ENCODE results near the gene CTIF. TPM values are rescaled to one million over a fixed set of nuclear protein-coding genes. Genes with fewer than 3 reads are reported as not detected.

The CTIF gene
- total RNA-seq, 1 donor from 2014 or later: 12.6 TPM

DNA sequence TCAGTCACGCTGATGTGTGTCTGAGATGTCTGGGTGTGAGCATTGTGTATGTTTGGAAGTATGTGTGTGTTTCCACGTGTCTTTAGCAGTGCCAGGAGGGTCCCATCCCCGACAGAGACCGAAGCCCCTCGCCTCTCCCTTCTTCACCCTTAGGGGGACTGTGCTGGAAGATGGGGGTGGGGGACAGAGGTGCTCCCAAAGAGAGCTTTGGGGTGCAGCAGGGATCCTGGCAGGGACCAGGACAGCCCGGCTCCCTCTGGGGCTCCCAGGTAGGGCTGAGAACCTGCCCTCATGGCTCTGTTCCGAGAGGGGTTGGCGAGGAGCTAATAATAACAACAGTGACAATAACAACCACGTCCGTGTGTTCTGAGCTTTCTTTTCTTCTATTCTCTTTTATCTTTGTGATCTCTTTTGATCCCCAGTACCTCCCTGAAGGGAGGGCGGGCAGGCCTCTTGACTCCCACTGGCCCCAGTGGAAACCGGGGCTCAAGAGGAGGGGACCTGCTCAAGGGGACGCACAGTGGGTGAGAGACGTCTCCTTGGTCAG, 354.3 kb downstream of the CTIF start:
- DNase-seq (ENCODE audit: low read depth in 2 of 2): no peak

DNA sequence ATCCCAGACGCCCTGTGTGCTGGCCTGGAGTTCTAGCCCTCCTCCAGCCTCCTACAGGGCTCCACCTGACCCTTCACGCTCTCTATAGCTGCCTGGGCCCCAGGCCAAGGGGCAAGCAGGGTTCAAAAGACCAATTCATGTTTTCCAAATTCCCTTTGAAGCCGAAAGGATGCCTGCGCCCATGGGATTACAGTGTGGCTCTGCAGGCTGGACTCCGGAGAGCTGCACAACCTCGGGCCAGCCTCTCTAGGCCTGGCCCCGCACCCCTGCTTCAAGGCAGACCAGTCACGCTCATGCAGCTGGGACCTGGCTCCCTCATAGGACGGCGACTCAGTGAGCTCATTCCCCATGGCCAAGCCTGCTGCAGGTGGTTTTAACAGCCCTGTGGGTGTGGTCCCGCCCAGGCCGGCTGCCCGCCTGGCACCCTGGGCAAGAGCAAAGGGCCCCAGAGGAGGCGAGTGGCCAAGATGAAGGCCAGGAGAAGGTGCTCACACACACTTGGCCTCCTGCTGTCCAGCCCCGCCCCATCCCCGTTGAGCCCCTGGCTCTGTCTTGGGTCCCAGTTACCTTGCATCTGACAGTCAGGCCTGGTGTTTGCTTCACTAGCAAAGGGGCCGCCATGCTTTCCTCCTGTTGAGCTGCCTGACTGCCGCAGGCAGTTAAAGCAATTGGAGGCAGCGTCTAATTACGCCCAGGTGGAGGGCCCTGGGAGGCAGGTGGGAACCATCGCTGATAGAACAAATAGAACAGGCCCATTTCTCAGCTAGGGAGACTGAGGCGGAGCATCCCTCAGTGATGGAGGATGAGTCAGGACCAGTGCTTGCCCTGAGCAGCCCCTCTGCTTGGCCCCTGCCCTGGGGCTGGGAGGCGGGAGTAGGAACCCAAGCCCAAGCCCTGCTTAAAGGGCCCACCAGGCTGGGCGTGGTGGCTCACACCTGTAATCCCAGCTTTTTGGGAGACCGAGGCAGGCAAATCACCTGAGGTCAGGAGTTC, 355.1 kb downstream of the CTIF start:
- no peak for DNase-seq (ENCODE audit: low read depth in 2 of 2)

DNA sequence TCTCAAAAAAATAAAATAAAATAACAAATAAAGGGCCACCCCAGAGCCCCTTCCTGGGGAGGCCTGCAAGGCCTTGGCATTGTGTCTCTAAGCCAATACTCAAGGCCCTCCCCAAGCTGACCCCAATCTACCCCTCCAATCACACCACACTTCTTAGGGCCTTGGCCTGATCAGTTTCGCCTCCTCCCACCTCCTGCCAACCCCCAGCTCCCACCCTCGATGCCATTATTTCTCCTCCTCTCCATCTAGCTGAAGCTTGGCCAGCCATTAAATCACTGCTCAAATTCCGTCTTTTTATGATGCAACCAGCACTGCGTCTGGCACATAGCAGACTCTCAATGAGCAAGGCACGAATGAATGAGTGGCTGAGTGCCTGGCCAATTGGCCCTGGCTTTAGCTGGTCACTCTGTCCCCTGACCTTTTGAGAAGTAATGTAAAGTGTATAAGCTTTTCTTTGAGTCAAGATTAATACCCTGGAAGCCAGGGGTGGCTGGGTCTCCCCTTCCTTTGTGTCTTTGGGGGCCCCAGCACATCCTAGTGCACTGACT, 356.0 kb downstream of the CTIF start:
- DNase-seq (ENCODE audit: low read depth in 2 of 2): no peak

DNA sequence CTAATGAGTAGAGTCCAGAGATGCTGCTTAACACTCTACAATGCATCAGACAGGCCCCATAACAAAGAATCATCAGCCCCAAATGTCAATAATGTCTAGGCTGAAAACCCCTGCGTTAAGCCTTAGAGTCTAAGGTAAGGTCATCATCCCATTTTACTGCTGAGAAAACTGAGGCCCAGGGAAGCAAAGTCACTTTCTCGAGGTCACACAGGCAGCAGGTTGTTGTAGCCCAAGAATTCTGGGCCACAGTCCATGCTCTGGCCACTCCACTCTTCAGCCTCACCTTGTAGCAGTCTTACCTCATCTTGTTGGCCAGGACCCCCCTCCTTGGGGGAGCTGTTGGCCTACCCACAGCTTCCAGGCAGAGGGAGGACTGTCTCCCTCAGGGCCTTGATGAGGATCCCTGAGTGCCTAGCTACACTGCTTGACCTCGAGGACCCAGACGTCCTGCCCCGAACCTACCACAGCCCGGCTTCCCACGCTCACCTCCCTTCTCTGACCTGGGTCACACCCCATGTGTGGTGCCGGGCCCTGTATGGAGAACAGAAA, 357.6 kb downstream of the CTIF start:
- no peak for DNase-seq (ENCODE audit: low read depth in 2 of 2)

DNA sequence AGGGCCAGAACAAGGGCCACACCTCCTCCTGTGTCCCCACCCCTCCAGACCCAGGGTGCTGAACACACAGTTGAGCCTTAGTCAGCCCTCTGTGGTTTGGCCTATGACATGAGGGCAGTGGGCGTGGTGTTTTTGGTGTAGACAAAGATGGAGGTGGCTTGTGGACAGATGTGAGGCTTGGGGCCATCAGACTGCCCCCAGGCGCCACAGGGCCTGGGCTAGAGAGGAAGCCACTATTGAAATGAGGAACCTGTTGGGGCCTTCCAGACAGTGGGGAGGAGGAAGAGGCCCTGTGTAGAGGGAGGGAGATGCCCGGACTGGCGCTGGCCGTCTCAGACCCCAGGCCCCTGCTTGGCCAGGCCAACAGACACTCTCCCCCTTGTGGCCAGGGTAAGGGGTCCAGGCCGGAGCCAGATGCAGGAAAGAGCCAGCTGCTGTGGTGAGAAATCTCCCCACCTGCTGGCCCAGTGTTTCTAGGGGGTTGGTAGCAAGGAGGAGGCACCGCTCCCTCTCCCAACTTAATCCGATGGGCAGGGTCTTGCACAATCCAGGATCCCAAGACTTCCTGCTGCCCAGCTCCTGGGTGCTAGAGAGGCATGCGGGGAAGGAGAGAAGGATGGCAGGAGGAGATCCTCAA, 358.2 kb downstream of the CTIF start:
- peak in 1 of 2 donors; percentile 32 for DNase-seq (ENCODE audit: low read depth in 2 of 2)

DNA sequence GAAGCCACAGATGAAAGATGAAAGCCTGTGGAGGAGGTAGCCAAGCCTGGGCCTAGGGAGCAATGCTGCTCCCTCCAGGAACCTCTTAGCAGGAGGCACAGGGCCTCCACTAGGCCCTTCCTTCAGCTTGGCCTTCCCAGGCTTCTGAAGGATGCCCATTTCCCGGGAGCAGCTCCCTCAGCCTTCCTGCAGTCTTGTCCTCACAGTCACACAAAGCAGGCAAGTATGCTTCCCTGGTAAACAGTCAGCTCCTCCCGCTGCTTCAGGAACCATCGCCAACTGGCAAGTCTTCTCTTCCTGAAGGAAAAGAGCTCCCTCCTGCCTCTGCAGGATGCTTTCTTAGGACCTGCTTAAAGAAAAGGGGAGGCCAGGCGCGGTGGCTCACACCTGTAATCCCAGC, 358.7 kb downstream of the CTIF start:
- DNase-seq (ENCODE audit: low read depth in 2 of 2): no peak

DNA sequence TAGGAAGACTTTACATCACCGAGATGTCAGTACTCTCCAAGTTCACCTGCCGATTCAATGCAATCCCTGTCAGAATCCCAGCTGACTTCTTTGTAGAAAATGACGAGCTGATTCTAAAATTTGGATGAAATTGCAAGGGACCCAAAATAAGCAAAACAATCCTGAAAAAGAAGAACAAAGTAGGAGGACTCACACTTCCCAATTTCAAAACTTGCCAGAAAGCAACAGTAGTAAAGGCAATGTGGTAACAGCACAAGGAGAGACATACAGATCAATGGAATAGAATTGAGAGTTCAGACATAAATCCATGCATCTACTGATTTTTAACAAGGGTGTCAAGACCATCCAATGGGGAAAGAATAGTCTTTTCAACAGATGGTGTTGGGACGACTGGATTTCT, 359.7 kb downstream of the CTIF start:
- DNase-seq (ENCODE audit: low read depth in 2 of 2): no peak

DNA sequence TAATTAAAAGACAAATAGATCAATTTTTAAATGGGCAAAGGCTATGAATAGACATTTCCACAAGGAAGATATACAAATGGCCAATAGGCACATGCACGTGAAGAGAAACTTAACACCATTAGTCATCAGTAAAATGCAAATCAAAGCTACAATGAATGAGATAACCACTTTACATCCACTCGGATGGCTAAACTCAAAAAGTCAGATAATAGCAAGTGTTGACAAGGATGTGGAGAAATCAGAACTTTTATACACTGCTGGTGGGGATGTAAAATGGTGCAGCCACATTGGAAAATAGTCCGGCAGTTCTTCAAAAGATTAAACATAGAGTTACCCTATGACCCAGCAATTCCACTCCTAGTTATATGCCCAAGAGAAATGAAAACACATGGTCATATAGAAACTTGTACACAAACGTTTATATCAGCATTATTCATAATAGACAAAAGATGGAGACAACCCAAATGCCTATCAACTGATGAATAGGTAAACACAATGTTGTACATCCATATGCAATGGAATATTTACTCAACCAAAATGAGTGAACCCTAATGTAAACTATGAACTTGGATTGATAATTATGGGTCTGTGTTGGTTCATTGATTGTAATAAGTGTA, 360.8 kb downstream of the CTIF start:
- DNase-seq (ENCODE audit: low read depth in 2 of 2): no peak

DNA sequence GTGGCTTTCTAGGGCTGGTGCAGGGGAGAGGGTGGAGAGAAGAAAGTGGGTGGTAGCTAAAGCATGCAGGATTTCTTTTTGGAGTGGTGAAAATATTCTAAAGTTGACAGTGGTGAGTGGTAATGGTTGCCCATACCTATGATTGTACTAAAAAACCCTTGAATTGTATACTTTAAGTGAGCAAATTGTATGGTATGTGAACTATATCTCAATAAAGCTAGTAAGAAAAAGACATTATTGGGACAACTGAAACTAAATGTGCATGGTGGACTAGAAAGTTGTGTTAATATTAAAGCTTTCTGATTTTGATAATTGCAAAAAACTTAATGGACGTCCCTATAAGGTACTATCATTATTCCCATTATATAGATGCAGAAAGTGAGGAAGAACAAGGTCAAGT, 361.6 kb downstream of the CTIF start:
- DNase-seq (ENCODE audit: low read depth in 2 of 2): no peak

DNA sequence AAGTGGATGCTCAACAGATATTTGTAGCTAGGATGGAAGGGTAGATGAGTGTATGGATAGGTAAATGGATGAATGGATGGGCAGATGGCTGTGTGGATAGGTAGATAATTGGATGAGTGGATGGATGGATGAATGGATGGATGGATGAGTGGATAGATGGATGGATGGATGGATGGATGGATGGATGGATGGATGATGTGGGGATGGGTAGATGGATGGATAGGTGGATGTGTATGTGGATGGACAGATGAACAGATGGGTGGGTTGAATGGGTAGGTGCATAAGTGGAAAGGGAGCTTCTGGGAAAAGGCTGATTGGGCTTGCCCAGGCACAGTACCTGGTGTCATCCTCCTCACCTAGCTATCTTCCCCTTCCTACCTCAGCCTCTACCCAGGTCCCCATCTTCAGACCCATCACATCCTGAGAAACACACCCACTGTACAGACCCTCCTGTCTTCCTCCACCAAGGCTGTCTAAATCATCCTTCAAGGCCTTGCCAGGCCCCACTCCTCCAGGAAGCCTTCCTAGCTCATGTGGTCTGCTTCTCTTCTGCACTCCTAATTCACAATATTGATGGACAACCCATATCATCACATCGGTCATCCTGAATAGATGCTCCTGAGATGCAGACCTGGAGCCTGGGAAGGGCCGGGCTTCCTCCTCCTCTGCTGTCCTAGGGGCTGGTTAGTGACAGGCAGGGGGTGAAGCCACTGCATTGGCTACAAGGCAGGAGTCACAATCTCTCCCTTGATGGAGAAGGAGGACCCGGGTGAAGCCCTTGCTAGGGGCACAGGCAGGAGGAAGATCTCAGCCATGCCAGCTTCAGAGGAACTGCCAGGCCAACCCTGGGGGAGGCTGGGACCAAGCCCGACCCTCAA, 362.6 kb downstream of the CTIF start:
- DNase-seq (ENCODE audit: low read depth in 2 of 2): no peak

DNA sequence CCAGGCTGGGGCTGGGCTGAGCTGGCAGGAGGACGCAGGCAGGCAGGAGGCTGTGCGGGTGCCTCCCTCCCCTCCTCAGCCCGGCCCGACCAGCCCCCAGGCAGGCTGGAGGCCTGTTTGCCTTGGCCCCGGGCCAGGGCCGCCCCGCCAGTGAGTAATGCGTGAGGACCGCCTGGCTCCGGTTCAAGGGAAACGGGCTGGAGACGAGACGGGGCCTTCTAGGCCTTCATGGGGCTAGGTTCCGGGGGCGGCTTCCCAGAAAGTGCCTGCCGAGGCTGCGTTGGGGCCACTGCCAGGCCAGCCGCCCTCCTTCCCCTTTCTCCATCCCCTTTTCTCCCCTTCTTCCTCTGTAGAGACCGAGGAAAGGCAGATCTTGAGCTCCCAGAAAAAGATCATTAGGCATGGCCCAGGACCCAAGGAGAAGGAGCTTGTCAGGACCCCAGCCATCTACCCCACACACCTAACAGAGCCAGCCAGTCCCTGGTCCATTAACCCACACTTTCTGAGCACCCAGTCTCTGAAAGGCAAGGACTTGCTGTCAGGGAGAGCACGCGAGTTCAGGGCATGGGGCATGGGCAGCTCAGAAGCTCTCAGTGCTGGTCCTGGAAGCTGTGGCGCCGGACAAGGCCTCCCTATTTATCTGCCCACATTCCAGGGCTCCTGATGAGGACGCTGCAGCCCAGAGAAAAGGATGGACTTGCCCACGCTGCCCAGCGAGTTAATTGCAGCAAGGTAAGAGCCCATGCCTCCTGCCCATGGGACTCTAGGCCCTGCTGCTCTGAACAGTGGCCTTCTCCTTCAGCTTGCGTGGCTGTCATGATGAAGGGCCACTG, 363.4 kb downstream of the CTIF start:
- peak; percentile 67 to 95 for DNase-seq (ENCODE audit: low read depth in 2 of 2)

DNA sequence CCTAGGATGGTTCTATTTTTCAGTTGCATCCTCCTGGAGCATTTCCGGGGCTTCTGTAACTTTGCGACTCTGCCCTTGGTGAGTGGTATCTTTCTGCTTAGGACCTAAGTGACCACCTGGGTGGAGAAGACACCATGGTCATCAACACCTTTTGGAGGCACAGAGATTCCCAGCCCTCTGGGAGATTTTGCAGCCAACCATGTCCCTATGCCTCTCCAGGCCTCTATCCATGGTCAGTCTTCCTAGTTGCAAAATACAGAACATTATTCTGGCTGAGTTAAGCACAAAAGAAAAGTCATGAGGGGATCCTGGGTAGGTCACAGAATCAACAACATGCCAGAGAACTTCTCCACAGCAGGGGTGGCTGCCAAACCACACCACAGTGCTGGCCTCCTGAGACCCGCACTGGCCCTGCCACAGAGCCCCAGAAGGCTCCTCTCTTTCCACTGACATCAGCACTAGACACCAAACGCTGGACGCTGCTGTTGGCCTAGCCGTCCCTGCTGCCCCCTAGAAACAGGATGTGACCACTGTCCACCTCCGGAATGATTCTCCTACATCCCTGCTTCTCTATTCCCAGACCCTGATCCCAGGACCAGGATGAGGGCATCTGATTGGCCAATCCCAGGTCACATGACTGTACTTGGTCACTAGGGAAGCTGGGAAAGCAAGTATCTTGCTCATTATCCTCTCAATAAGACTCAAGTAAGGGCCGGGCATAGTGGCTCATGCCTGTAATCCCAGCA, 364.2 kb downstream of the CTIF start:
- peak; percentile 24 to 29 for DNase-seq (ENCODE audit: low read depth in 2 of 2)

DNA sequence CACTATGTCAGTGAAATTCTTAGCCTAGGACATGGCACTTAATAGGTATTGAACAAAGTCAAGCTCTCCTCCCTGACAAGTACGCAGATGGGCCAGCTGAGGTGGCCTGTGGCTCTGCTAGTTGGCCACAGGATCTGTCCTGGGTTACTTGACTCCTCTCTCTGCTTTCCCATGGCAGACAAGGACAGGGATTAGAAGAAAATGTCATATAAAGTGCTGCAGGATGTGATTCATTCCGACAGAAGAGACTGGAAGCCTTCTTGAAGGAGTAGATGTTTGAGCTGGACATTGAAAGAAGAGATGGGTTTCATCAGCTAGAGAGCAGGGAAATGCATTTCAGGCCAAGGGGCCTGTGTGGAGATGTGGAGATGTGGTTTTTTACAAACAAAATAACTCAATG, 365.3 kb downstream of the CTIF start:
- DNase-seq (ENCODE audit: low read depth in 2 of 2): no peak

DNA sequence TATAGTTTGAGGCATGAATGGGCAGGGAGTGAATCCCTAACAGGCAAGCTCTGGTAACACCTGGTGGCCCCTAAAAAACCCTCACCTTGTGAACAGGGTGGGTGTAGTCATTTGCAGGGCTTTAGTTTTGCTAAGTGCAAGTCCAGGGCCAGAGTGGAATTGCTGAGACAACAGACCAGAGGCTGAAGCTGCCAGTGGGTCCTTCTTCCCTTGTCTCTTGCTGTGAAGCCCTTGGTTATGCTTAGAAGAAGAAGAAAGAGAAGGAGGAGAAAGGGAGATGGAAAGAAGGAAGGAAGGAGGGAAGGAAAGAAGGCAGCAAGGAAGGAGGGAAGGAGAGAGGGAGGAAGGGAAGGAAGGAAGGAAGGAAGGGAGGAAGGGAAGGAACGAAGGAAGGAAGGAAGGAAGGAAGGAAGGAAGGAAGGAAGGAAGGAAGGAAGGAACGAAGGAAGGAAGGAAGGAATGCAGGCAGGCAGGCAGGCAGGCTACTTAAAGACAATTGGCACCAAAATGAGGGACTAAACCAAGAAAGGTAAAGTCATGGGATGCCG, 366.1 kb downstream of the CTIF start:
- DNase-seq (ENCODE audit: low read depth in 2 of 2): no peak

DNA sequence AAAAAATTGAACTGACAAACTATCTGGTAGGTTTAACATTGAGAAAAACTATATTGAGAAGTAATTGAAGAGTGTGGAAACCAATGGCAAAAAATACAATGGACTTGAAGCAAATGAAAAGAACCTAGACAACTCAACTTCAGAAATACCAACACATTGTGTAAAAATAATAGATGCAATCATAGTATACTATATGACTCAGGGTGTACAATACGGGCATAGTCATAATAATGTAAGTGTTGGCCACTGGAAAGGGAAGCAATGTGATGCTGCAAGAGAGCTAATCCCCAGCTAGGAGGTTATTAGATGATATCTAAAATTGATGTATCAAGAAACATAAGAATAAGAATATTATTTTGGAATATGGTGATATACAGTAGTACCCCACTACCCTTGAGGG, 366.7 kb downstream of the CTIF start:
- DNase-seq (ENCODE audit: low read depth in 2 of 2): no peak

DNA sequence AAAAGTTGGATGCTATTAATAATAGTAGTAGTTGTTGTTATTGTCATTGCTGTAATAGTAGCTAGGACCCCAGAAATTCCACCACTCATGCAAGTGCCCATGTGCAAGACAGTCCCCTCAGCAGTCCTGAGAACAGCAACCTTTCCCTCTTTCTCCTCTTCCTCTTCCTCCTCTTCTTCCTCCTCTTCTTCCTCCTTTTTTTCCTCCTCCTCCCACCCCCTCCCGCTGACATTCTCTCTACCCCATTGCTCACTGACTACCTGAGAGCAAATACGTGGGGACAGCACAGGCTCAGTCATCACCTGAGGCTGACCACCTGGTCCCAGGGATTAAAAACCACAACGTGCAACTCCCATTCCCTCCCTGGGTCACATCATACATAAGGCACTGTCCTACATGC, 370.1 kb downstream of the CTIF start:
- no peak for DNase-seq (ENCODE audit: low read depth in 2 of 2)

DNA sequence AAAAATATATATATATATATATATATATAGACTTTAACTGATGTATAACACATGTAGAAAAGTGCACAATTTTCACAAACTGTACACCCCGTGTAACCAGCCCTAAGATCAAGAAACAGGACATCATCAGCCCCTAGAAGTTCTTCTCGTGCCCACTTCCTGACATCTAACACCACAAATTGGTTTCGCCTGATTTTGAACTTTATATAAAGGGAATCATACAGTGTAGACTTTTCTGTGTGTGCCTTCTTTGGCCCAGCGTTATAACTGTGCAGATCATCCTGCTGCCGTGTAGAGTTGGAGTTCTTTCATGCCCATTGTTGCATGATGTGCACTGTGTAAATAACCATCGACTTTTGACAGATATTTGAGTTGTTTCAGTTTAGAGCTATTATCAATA, 370.9 kb downstream of the CTIF start:
- no peak for DNase-seq (ENCODE audit: low read depth in 2 of 2)

DNA sequence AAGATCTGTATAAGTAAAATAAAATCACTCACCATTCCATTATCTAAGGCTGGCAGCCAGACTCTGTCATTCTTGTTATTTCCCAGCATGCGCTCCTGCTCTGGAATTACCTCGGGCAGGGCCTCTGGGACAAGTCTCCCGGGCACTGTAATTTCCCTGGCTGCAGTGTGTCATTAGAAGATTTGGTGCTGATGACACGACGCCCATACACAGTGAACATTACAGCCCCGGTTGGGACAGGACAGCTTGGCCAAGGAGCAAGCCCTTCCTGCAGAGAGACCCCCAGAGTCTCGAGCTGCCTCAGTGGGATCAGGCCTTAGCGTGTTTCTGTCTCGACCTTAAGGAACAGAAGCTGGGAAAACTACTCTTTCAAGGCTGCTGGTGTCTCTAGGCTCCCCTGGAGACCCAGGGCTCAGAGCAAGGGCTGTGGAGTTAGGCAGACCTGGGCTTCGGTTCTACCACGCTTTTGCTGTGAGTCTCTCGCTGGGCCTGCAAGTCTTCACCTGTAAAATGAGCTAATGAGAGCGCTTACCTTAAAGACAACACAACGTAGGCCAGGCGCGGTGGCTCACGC, 372.2 kb downstream of the CTIF start:
- DNase-seq (ENCODE audit: low read depth in 2 of 2): no peak

All from dermis microvascular lymphatic vessel endothelial cell (primary cell).